NK-92 (cell line): ENCODE results near the gene ANKRD50.

Experiments used
- DNase-seq: peaks from one replicate; lab custom pipeline; 2025; ENCODE audit not compliant: unreplicated experiment; lab: John Stamatoyannopoulos, UW

The ANKRD50 gene

GRCh38 chr4:124640022-124640730 is 72.4 kb downstream of the ANKRD50 start:
- no peak for DNase-seq

- no peak for DNase-seq
Measured at GRCh38 chr4:124637321-124637720, 75.2 kb downstream of the ANKRD50 start.

GRCh38 chr4:124636788-124637187 is 75.7 kb downstream of the ANKRD50 start:
- no peak for DNase-seq

GRCh38 chr4:124635331-124635730 is 77.2 kb downstream of the ANKRD50 start:
- DNase-seq: no peak

GRCh38 chr4:124633285-124633941 is 79.1 kb downstream of the ANKRD50 start:
- no peak for DNase-seq

- DNase-seq: no peak
Measured at GRCh38 chr4:124632439-124632838, 80.1 kb downstream of the ANKRD50 start.

- no peak for DNase-seq
Measured at GRCh38 chr4:124631760-124632159, 80.8 kb downstream of the ANKRD50 start.

GRCh38 chr4:124629681-124630080 is 82.9 kb downstream of the ANKRD50 start:
- DNase-seq: no peak
